Measurements from ENCODE around the gene AMN.

Gene AMN

DNA sequence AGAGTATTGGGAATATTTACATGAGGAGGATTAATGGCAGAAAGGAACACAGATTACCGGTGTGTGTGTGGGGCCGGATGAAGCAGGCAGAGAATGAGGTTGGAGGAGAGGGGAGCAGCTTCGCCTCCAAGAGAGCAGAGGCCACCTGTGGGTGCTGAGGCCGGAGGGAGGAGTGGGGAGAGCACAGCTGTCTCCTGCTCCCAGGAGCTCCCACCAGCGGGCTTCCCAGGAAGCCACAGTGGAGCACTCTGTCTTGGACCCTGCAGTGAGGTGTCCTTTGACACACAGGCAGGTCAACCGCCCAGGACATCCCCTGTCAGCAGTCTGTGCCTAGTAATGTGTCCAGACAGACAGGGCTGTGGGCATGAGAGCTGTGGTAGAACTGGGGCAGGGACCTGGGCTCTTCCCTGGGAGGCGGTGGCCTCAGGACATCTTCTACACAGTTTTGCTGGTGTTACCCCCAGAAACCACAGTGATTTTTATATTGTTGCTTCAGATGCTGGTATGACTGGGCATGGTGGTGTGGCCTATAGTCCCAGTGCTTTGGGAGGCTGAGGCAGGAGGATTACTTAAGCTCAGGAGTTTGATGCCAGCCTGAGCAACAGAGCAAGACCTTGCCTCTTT is 18.5 kb upstream of the AMN start:
- DNase-seq (ENCODE audit: low read depth), result no peak
- TF ChIP-seq, protein P1, sequence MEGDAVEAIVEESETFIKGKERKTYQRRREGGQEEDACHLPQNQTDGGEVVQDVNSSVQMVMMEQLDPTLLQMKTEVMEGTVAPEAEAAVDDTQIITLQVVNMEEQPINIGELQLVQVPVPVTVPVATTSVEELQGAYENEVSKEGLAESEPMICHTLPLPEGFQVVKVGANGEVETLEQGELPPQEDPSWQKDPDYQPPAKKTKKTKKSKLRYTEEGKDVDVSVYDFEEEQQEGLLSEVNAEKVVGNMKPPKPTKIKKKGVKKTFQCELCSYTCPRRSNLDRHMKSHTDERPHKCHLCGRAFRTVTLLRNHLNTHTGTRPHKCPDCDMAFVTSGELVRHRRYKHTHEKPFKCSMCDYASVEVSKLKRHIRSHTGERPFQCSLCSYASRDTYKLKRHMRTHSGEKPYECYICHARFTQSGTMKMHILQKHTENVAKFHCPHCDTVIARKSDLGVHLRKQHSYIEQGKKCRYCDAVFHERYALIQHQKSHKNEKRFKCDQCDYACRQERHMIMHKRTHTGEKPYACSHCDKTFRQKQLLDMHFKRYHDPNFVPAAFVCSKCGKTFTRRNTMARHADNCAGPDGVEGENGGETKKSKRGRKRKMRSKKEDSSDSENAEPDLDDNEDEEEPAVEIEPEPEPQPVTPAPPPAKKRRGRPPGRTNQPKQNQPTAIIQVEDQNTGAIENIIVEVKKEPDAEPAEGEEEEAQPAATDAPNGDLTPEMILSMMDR (IDR thresholded peaks at IDR 0.05; ENCODE audit: low read depth, low read length, missing control alignments), result no peak
- no peak overlapping the region for H3K4me3 ChIP-seq (ENCODE audit: low read depth, low read length)

DNA sequence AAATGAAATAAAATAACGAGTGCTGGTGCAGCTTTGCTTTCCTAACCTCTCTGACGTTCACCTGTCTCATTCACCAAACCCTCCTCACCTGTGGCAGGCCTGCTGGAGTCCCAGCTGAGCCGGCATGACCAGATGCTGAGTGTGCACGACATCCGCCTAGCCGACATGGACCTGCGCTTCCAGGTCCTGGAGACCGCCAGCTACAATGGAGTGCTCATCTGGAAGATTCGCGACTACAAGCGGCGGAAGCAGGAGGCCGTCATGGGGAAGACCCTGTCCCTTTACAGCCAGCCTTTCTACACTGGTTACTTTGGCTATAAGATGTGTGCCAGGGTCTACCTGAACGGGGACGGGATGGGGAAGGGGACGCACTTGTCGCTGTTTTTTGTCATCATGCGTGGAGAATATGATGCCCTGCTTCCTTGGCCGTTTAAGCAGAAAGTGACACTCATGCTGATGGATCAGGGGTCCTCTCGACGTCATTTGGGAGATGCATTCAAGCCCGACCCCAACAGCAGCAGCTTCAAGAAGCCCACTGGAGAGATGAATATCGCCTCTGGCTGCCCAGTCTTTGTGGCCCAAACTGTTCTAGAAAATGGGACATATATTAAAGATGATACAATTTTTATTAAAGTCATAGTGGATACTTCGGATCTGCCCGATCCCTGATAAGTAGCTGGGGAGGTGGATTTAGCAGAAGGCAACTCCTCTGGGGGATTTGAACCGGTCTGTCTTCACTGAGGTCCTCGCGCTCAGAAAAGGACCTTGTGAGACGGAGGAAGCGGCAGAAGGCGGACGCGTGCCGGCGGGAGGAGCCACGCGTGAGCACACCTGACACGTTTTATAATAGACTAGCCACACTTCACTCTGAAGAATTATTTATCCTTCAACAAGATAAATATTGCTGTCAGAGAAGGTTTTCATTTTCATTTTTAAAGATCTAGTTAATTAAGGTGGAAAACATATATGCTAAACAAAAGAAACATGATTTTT is 17.1 kb upstream of the AMN start:
- TF ChIP-seq, protein P1 (IDR thresholded peaks at IDR 0.05; ENCODE audit: low read depth, low read length, missing control alignments), result no peak
- H3K4me3 ChIP-seq (ENCODE audit: low read depth, low read length), result no peak overlapping the region
- DNase-seq (ENCODE audit: low read depth), result no peak

DNA sequence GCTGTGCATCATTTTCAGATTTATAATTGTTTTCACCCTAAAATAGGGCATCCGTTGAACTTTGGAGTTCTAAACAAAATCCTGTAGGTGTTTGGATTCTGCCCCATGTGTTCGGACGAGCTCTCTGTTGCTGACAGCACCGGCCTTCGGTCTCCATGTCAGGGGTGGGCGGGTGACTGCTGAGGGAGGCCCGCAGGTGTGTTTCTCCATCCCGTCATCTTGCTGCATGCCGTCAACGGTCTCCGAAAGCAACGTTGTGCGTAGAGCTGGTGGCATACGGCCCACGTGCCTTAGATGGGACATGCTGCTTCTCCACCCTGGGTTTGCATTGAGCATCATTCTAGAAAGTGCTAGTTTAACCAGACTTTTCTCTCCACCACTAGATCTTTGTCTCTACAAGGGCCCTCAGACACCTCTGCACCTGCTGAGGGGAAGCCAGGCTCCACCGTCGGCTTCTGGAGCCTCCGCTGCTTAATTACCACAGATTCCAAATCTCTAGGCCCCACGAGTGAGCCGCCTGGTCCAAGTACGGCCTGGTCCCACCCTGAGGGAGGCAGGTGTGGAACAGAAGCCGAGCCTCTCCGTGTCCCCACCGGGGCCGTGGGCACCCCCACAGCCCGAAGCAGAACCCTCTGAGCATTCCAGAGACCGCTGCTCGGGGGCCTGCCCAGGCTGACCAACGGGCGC is 15.7 kb upstream of the AMN start:
- TF ChIP-seq, protein P1 (IDR thresholded peaks at IDR 0.05; ENCODE audit: low read depth, low read length, missing control alignments), result no peak
- no peak overlapping the region for H3K4me3 ChIP-seq (ENCODE audit: low read depth, low read length)
- no peak for DNase-seq (ENCODE audit: low read depth)

DNA sequence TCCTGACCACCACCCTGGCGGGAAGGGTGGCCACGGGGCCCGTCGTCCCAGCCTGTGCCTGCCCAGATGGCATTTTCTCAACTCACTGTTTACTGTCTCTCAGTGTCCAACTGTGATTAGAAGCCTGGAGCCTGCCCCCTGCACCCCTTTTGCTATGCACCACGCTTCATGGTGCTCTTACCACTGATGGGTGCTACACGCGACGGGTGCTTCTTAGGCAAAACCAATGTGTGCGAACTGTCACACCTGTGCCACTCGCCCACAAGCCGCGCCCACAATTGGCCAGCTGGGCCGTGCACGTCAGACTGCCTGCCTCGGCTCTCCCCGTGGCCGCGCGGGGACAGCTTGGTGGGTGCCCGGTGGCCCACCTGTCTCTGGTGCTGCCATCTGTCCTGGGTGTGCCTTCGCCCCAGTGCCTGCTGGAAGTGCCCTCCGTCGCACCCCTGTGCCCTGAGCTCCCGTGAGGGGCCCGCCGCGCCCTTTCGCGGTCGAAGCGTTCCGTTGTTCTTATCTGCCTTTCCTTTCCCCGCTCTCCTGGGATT is 15.1 kb upstream of the AMN start:
- TF ChIP-seq, protein P1 (IDR thresholded peaks at IDR 0.05; ENCODE audit: low read depth, low read length, missing control alignments), result no peak
- no peak for DNase-seq (ENCODE audit: low read depth)
- H3K4me3 ChIP-seq (ENCODE audit: low read depth, low read length), result no peak overlapping the region

DNA sequence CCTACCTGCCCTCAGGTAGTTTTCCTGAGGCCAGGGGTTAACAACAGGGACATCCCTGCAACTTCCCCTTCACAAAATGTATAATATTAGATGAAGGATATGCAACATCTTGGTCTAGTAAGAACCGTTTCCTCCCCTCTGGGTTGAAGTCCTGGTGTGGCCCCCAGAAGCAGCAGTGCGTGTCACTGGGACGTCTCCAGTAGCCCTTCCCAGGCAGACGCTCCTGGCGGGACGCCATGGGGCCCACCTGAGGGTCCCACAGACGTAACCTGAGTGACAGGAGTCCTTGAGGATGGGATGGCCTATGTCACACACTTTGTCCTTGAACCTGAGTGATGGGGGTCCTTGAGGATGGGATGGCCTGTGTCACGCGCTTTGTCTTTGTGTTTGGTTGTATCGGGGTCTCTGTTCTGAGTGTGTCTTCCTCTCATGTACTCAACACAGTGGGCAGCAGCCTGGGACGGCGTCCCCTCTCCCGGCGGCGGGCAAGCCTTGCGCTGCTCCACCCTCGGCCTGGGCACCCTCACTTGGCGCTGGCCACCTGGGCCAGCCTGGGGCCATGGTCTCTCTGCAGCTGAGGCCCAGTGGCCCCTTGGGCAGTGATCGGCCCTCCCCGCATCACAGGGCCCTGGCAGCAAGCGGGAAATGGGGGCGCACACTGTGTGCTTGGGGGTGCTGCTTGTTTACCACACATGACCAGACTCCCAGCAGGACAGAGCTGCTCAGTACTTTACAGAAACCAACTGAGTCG is 14.3 kb upstream of the AMN start:
- H3K4me3 ChIP-seq (ENCODE audit: low read depth, low read length), result no peak overlapping the region
- TF ChIP-seq, protein P1 (IDR thresholded peaks at IDR 0.05; ENCODE audit: low read depth, low read length, missing control alignments), result no peak

DNA sequence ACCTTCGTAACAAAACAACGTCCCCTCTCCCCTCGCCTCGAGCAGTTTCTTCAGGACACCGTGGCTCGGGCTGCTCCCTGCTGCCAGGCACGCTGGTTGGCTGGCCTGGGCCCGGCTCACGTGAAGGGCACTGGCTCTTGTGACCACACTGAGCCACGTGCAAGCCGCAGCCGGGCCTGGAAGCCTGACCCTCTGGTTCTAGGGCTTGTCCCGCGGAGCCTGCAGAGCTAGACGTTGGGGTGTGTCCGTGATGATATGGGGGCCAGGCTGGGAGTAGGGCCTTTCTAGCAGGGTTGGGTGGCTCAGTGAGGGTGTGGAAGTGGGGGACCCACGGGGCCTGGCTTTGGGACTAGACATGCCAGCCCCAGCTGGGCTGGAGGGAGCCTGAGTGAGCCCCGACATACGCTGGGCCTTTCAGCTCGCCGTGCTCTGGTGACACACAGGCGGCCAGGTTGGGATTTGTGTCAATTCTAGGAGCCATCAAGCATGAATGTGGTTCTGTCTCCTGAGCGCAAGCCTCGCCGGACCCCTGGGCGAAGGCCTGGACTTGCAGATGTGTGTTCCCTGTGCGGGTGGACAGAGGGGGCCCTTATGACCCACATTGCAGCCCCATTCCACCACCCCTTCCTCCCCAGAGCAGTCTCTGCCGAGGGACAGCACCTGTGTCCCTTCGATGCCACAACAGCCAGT is 13.6 kb upstream of the AMN start:
- no peak for DNase-seq (ENCODE audit: low read depth)
- H3K4me3 ChIP-seq (ENCODE audit: low read depth, low read length), result no peak overlapping the region
- TF ChIP-seq, protein P1 (IDR thresholded peaks at IDR 0.05; ENCODE audit: low read depth, low read length, missing control alignments), result no peak

More for the DNA sequence above, 14.3 kb upstream of the AMN start:
- no peak for DNase-seq (ENCODE audit: low read depth)
